Ramos (cell line): ENCODE measurements around the gene HOXB8.

ENCODE experiments used
- in situ Hi-C: fragments of 300-500 bp; cut with MboI; formaldehyde crosslinking; loops from one replicate; pipeline ENCODE4 v1.14.3; 2022; ENCODE audit warnings: low sequenced_read_pairs; ENCODE audit not compliant: unreplicated experiment

The HOXB8 gene

DNA sequence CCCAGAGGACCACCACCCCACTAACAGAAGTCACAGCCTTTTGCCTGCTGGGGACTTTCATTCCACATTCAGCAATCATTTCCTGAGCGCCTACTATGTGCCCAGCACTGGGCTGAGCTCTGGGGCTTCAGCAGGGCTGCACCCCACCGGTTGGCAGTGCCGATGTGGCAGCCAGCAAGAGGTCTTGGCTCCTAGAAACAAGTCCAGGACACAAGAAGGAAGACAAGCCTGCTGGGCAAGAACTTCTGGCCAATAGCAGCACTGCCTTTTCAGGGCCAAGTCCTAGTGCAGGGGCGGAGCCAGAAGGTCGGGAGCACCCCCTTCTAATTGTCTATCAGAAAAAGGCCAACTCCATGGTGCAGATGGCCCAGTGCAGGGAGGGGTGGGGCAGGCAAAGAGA, 24.0 kb upstream of the HOXB8 start:
- in situ Hi-C loops, result no loop called here

DNA sequence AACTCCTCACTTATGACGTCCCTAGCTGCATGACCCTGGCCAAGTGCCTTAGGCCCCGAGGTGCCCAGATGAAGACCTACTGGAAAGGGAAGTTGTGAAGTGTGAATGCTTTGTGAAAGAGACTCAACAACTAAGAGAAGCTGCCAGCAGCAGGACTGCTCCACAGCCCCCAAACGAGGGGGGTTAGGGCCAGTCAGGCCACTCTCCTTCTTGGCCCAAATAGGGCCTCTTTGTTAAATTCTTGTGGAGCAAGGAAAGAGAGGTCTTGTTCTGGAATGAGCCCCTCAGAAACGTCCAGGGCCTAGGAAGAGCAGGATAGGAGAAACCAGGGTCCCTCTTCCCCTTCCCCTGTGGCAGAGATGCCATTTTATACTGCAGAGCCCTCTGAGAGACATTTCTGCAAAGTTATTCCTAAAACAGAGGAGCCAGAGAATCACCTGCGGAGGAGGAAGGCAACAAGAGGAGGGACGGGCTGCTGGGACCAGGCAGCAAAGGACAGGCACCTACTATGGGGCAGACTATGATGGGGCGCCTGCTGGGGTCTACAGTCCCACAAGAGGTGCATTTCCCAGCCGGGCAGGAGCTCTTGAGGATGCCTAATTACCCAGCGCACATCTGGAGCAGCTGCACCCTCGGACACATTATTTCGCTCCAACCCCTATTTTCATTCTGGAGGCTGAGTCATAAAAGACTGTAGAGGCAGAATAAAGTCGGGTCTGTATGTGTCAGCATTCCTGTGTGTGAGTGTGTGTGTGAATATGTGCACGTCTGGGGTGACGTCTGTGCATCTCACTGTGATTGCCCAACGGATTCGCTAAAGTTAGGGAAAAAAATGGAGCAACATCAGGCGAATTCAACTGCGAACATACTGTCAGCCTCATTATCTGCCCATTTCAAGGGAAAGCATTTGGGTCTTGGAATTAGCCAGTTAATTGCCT, 22.5 kb upstream of the HOXB8 start:
- in situ Hi-C loops, result no loop called here

DNA sequence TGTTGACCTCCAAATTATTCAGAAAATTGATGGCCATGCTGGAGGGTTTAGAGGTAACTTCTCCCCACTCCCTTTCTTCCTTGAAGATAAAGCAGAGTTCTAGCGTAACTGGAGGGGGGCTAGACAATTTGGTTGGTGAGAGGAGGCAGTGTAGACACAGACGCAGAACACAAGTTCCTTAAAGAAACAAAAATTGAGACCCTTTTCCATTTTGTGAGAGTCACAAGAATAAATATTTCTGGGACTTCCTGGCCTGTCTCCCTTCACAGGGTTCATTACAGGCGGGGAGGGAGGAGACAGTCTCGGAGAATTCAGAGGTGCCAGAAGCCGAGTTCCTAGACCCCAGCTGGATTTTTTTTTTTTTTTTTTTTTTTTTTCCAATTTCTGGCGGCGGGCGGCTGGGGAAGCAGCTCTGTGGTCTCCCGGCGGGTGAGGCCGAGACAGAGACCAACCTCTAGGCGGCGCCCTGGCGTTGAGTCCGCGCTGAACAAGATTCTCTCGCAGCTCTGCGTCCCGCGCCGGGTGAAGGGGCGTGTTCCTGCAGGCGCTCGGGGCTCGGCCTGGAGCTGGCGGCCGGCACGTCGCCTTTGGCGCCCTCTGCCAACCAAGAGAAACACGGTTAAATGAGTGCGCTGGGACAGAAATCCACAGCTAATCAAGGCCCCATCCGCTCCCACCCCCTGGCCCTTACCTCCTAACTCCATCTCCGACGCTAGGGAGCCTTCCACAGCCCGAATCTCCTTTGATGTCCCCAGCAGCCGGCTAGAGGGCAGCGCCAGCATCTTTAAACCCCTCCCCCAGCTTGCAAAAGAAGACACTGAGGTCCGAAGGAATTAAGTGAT, 21.3 kb upstream of the HOXB8 start:
- in situ Hi-C loops, result no loop called here

DNA sequence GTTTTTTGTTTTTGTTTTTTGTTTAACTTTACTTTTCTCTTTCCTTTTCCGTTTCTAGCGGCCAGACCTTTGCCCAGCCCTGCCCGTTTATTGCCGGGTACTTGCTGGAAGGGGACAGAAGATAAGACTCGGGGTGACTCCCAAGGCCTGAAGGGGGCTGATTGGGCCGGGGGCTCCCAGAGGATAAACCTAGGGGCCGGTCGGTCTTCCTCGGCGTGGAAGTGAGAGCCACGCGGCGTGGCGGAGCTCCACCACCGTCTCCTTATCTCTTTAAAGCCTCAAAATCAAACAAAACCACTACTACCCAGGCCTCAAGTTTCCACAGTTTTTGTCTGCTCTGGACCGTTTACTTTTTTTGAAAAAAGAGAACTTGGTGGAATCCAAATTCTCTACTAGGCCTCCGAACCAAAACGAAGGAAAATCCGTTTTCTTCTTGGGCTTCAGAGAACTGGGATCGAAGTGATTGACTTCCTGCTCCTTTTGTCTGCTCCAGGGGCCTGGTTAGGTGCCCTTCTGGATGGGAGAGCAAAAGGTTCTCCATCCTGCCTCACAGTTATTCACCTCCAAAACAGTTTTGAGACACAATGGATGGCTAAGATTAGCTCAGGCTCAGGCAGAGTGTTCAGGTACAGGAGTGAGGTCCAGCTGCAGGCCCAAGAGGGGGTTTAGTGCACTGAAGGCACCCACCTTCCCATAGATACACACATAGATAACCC, 19.6 kb upstream of the HOXB8 start:
- in situ Hi-C loops, result no loop called here

DNA sequence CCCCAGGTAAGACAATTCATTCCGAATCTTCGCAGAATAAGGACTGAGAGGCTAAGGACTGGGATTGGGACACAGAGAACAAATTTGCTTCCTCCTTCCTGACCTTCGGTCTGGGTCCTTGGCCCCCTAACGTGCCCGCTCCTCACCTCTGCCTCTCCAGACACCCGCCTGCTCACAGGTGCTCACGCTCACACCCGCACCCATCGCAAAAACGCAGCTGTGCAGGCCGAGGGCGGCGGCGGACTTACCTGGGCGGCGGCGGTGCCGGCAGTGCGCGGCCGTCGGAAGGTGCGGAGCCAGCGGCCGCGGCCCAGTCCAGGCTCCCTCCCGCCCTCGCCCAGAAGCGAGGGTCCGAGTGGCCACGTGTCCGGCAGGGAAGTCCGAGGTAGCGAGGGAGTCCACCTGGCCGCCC, 18.2 kb upstream of the HOXB8 start:
- in situ Hi-C loops, result no loop called here

DNA sequence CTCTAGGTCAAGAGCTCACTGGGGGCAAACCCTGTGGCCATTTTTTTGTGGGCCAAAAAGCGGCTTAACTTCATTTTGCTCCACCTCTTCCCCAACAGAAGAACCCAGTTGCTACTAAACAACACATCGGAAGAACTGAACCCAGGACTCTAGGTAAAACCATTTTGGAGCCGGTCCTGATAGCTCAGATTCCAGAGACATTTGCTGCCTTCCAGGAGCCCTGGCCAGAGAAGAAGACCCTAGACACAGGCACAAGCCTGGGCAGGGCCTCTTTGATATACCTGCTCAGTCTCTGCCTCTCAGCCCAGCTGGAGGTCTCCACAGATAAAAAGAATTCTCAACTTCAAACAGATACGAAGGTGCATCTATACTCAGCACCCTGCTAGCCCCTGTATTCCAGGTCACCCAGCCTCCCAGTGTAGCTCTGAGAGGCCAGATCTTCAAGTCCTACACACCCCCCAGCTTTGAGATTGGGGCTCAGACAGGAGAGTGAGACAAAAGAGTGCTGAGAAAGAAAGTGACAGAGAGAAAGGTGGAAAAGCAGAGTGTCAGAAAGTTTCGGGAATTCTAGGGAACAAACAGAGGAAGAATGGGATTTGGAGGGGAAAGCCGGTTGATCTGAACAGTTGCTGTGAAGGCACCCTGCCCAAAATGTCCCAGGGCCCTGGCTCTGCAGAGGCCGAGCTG, 17.6 kb upstream of the HOXB8 start:
- in situ Hi-C loops, result no loop called here

DNA sequence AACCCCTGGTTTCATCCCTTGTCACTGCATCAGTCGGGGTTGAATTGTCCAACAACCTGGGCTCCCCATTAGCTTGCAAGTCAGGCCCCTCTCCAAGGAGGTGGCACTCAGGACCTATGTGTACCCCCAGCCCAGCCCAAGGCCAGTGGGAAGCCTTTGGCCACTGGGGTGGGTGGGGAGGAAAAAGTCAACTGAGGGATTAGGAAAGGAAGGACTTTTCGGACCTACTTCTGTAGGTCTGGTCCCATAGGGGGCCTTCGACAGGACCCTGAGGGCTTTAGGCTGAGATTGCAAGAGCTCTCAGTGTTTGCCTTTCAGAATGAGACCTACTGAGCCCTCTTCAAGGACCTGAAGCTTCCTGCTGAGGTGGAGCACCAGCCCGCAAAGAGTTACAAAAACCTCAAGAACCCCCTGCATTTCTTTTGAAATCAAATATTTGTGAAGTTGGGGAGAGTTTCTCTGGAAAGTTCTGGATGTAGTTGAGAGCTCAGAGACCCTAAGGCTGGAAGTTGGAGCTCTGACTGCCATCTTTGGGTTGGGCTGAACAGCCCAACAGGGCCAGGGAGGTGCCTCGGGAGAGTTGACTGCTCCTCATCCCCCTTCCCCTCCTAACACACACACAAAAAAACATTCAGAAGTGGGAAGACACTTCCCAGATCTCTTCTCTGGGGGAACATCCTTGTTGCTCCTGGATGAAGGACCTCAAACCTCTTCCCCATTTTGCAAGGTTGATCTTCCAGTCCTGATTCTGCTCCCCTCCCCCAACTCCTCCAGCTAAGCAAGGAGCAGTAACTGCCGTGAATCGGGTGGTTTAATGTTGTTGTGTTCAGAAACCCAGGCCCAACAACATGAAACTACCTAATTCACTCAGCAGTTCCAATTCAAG, 16.8 kb upstream of the HOXB8 start:
- in situ Hi-C loops, result no loop called here

DNA sequence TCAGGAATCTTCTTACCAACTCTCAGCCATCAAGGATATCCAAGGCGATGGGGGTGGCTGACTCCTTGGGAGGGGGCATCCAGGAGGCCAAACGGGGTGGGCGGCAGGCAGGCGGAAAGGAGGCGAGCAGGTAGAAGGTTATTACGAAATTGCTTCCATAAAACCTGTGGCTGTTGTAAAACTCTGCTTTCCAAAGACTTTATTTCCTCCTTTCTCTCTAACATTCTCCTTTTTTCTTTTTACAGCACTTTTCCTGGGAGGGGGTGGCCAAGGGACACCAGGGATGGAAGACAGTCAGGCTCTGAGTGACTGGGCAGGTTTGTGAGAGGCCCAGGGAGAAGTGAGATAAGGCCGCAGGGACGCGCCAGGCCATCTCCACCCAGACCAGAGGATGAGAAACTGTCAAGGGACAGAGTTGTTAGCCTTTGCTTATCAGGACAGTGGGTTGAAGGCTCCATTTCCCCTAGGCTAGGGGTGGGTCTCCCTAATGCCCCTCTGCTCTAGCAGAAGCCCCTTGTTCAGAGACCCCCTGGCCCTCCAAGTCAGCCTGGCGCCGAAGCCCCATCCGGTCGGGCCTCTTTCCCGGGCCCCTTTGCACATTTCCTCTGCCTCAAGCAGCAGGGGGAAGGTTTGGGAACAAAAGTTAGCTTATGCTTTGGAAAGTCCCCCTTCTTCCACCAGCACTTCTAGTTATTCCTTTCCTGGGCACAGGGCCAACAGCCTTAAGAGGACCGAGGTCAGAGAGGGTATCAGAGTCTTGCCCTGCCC, 16.0 kb upstream of the HOXB8 start:
- in situ Hi-C loops, result no loop called here

DNA sequence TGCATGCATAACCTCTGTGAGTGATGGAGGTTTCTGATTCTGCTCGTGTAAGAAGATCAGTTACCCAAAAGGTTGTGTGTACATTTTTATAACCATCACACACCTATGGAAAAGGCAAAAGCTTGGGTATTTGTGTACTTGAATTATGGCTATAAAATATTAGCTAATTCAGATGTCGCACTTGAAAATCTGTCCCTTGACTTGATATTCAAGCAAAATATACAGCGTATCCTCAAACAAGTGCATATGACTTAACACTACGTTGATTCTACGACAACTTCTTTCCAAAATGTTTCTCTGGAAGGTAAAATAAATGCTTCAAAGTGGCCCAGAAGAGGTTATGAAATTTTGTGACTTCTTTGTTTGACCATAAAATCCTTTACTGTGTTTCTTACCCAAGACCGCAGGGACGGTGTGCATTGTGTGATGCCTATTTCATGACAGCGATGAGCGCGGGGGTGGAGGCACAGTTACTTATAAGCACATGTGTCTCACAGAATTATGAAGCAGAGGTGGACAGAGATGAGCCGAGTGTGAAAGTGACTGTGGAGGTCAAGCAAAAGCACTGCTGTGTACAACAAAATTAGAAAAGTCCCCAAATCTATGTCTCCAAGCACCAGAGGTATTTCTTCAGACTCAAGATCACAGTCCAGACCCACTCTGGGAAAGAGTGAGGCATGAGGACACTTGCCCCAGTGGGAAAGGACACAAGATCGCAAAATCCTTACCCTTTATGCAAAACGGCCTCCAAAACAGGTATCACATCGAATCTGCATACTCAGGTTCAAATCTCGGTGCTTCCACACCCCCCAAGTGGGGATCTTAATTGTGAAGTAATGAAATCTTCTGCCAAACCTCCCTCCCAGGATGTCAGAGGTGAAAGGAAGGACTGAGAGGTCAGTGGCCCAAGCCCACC, 15.2 kb upstream of the HOXB8 start:
- in situ Hi-C loops, result no loop called here

DNA sequence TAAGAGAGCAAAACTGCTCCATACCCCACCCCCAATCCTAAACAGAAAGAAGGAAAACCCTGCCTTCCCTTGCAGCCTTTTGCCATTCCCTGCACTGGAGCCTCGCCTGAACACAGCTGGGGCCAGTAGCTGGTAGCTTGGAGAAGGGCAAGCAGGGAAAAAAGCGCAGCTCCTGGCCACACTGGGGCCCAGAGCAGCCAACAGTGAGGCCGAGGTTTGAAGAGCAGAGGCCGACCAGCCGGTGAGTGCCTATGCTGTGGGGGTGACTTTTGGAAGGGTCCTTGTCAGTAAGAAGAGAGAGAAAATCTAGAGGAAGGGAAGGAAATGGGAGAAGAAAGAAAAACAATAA, 14.3 kb upstream of the HOXB8 start:
- in situ Hi-C loops, result no loop called here

DNA sequence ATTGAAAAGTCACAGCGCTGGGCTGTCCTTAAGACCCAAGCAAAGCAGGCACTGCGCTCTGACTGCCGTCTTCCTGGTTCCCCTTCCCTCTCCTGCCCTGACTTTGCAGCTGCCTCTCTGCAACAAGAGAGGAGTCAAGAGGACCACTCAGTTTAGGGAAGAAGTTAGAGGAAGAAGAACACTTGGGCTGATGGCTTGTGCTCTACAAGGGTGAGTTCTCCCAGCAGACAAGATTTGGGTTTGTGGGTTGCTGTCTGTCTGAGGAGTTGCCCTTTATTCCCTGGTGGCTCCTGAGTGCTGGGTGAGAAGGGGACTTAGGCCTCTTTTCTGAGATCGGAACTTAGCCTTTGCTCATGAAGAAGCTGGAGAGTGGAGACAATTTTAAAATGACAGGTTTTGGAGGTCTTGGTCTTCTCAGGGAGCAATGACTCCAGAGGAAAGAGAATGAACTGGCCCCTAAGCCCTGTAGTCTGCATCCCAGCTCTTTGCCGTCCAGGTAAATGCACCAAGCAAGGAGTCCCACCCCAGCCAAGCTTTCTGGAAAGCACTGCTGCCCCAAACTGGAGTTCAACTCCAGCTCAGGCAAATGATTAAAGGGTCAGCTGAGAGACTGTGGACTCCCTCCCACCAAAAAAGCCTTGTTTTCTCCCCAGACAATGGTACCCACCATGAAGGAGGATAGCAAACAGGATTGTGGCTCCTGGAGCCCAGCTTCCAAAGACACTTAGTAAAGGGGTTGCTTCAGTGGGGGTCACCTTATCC, 13.7 kb upstream of the HOXB8 start:
- in situ Hi-C loops, result no loop called here

DNA sequence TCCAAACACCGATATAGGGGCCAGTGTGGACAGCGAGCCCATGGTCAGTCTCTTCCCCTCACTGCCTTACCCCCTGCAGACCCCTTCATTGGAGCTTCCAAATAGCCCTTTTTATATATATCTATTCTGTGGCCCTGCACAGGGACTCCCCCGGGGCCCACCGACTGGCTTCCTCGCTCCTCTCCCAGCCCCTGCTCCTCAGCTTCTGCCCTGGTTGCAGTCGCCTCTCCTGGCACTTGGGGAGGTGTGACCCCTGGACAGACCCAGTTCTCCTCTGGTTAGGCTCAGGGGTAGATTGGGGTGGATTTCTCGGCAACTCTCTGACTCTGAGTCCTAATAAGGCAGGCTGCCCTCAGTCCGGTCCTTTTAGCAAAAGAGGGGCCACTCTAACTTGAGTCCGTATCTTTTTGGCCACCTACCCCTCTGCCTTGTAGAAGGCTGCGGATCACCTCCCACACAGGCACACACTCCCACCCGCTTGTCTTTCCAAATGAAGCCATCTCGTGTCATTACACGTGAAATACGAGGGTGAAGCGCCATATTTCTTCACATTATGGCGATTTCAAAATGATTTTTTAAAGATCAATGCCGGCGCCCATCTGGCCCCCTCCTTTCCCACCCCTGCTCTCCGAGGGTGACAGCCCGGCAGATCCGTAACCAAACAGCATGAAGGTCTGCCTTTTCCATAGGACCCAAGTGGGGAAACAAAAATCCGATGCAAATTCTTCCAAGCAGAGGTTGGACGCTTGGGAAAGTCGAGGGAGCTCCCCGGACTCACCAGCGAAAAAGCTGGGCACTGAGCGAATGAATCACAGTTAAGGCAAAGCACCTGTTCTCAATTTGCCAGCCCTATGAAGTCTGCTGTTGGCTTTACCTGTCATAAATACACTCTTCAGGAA, 12.8 kb upstream of the HOXB8 start:
- in situ Hi-C loops, result no loop called here

DNA sequence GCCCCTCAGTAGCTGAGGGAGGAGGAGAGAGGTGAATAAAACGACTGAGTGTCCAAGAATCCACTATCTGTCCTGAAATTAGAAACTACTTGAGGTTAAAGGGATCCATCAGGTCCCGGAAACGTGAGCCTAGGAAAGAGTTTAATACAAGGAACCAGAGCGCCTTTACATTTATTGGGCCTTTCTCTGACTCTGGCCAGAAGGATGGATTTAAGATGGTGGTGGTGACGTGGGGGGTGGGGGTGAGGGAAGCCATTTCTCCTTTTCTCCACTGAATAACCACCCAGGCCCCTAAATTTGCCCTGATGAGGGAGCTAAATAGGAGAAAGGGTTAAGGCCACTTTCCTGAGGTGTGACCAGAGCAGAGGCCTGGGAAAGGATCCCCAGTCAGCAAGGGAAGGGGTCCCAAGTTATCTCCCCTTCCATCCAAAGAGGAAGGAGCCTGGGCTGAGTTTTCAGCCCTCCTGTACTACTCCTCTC, 12.1 kb upstream of the HOXB8 start:
- in situ Hi-C loops, result no loop called here

DNA sequence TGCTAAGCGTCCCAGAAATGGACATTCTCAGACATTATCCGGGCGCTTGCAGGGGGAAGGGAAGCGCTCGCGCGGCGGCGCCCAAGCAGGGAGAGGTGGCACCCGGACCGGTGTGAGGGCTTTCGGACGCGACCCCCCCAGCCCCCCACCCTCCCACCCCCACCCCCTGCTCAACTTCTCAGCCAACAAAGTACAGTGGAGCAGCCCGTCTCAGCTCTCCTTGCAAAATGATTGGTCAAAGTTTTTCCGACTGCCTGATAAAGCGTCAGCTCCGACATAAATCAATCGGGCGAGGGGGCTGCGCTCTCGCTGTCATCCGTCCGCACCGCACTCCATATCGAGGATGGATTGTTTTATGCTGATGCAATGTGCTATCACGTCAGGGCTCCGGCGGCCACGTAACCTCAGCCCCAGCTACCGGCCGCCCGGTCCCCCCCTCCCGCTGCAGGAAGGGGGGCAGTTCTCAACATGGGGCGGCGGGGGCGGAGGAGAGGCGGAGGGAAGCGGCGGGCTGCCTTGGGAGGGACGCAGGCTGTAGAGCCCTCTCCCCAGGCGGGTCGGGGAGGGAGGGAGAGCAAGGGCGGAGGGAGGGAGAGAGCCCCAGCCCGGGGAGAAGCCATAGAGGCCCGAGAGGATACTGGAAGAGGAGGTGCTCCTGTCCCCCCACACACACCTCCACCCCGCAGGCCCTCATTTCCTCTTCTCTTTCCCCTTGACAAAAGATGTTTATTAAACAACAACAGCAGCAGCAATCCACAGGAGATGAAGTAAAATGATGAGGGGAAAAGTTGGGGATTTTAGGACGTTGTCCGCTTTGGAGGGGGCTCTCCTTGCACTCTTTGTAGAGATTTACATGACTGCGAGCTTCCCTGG, 11.4 kb upstream of the HOXB8 start, which contains the start of gene HOXB9:
TSS of gene HOXB9 (minus strand) at position 114 of the 873 bp plus-strand sequence. CDS start at position 25, 89 bp downstream.
- in situ Hi-C loops, result no loop called here
